Neural cell (in vitro differentiated cells): Measurements from ENCODE around the gene ESYT3. TPM values are rescaled to one million over a fixed set of nuclear protein-coding genes. Genes with fewer than 3 reads are reported as not detected.

Experiments
- H2AFZ ChIP-seq: fragments of 200-600, 300-800 bp; sonication (generic), shearing (Covaris generic); 2 replicates; pipeline ENCODE4 v1.6.0; 2014; ENCODE audit warnings: low read depth, mild to moderate bottlenecking, antibody characterized with exemption, low read length, moderate library complexity
- H3F3A ChIP-seq: fragments of 200-600 bp; shearing (Covaris generic); 2 replicates; pipeline ENCODE4 v1.6.1; 2016; ENCODE audit warnings: mild to moderate bottlenecking, moderate library complexity, mixed read lengths, antibody characterized with exemption, low read length; ENCODE audit not compliant: insufficient read depth, poor library complexity, severe bottlenecking
- H3K27ac ChIP-seq: fragments of 200-600, 300-800 bp; sonication (generic), shearing (Covaris generic); 2 replicates; pipeline ENCODE4 v1.5.1; 2014; ENCODE audit warnings: mild to moderate bottlenecking, low read length, moderate library complexity
- H3K27me3 ChIP-seq: fragments of 300-800, 200-600 bp; sonication (generic), shearing (Covaris generic); 2 replicates; pipeline ENCODE4 v1.6.0; 2014; ENCODE audit warnings: mild to moderate bottlenecking, low read depth, low read length, moderate library complexity; ENCODE audit not compliant: insufficient read depth
- H3K36me3 ChIP-seq: fragments of 300-800, 200-600 bp; sonication (generic), shearing (Covaris generic); 2 replicates; pipeline ENCODE4 v1.5.1; 2014; ENCODE audit warnings: mild to moderate bottlenecking, antibody characterized with exemption, low read length, moderate library complexity; ENCODE audit not compliant: insufficient read depth
- H3K4me2 ChIP-seq: fragments of 300-800, 200-600 bp; sonication (generic), shearing (Covaris generic); 2 replicates; pipeline ENCODE4 v1.6.0; 2014; ENCODE audit warnings: mild to moderate bottlenecking, low read length
- H3K4me3 ChIP-seq: fragments of 300-800, 200-600 bp; sonication (generic), shearing (Covaris generic); 2 replicates; pipeline ENCODE4 v1.5.1; 2014; ENCODE audit warnings: mild to moderate bottlenecking, low read length, moderate library complexity
- H3K79me2 ChIP-seq: fragments of 200-600 bp; shearing (Covaris generic); replicated peaks from 2 replicates; pipeline ENCODE4 v1.6.0; 2014; ENCODE audit warnings: mild to moderate bottlenecking, low read length, moderate library complexity; ENCODE audit not compliant: insufficient read depth
- H3K9ac ChIP-seq: fragments of 300-800, 200-600 bp; sonication (generic), shearing (Covaris generic); 2 replicates; pipeline ENCODE4 v1.6.1; 2016; ENCODE audit warnings: mild to moderate bottlenecking, low read length, mixed read lengths
- H3K9me2 ChIP-seq: fragments of 200-600 bp; shearing (Covaris generic); 2 replicates; pipeline ENCODE4 v1.6.1; 2016; ENCODE audit warnings: mild to moderate bottlenecking, low read length, mixed read lengths; ENCODE audit not compliant: insufficient read depth
- H3K9me3 ChIP-seq: fragments of 200-600, 300-800 bp; sonication (generic), shearing (Covaris generic); 2 replicates; pipeline ENCODE4 v1.6.1; 2016; ENCODE audit warnings: mild to moderate bottlenecking, mixed run types, low read length, moderate library complexity, mixed read lengths
- H4K20me1 ChIP-seq: fragments of 200-600 bp; shearing (Covaris generic); 2 replicates; pipeline ENCODE4 v1.6.1; 2016; ENCODE audit warnings: mild to moderate bottlenecking, mixed run types; ENCODE audit not compliant: insufficient read depth
- EP300 ChIP-seq: fragments of 450-650 bp; conservative IDR thresholded peaks from 2 replicates; pipeline ENCODE4 v1.6.1; 2014; ENCODE audit warnings: antibody characterized with exemption, mild to moderate bottlenecking, moderate library complexity; ENCODE audit not compliant: poor library complexity, severe bottlenecking
- EZH2 ChIP-seq: fragments of 200-600, 300-800 bp; shearing (Covaris generic), sonication (generic); IDR thresholded peaks from 2 replicates; pipeline ENCODE4 v1.6.1; 2014; ENCODE audit warnings: antibody characterized with exemption, low read length, borderline replicate concordance, mild to moderate bottlenecking; ENCODE audit not compliant: insufficient read depth, poor library complexity, severe bottlenecking
- MXI1 ChIP-seq: fragments of 450-650 bp; conservative IDR thresholded peaks from 2 replicates; pipeline ENCODE4 v1.6.1; 2014; ENCODE audit warnings: antibody characterized with exemption, mild to moderate bottlenecking; ENCODE audit not compliant: poor library complexity, severe bottlenecking
- POLR2AphosphoS5 ChIP-seq: IDR thresholded peaks from 2 replicates; pipeline ENCODE4 v1.6.1; 2012
- RAD21 ChIP-seq: fragments of 450-650 bp; conservative IDR thresholded peaks from 2 replicates; pipeline ENCODE4 v1.6.1; 2014; ENCODE audit warnings: antibody characterized with exemption, mild to moderate bottlenecking, moderate library complexity
- SMC3 ChIP-seq: fragments of 450-650 bp; conservative IDR thresholded peaks from 2 replicates; pipeline ENCODE4 v1.6.1; 2014; ENCODE audit warnings: antibody characterized with exemption, mild to moderate bottlenecking, moderate library complexity; ENCODE audit not compliant: poor library complexity
- TAF1 ChIP-seq: IDR thresholded peaks from 2 replicates; pipeline ENCODE4 v1.6.1; 2012; ENCODE audit warnings: low read depth
- polyA plus RNA-seq: library from polyadenylated mRNA; depleted of rRNA; stranded (reverse); fragments of >200 nt; gene quantifications from 2 replicates; pipeline ENCODE4 v1.2.3, GENCODE V29; 2014
- TF ChIP-seq, protein P1 (sequence below): IDR thresholded peaks from 2 replicates; pipeline ENCODE4 v1.6.1; 2012; ENCODE audit warnings: borderline replicate concordance
- TF ChIP-seq, protein P2 (sequence below): fragments of 450-650 bp; IDR thresholded peaks from 2 replicates; pipeline ENCODE4 v1.5.1; 2014; ENCODE audit warnings: antibody characterized with exemption, mild to moderate bottlenecking, moderate library complexity; ENCODE audit not compliant: poor library complexity, severe bottlenecking

Gene ESYT3
- polyA plus RNA-seq, 1 donor from 2014 or later: 0.33 TPM

DNA sequence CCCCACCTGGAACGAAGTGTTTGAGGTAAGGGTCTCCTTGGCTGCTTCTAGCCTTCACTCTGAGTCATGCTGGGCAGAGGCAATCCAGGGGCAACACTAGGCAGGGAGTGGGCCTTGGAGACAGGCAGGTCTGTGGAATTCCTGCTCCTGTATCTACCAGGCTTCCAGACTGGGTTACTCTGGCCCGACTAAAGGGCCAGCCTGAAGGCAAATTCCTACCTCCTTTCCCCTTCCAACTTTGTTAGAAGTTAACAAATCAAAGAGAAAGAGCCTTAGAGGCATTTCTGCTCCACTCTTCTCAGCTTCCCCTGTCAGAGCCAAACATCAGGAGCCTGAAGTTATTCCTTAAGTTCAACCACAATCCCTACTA lies 30.1 kb downstream of the ESYT3 start:
- Histone ChIP-seq H2AFZ (no peak overlapping the region), H3K9ac (no peak overlapping the region), H3K36me3 (no peaks in the 10 kb centered on the region), H3F3A (no peaks in the 10 kb centered on the region), H3K4me3 (no peak overlapping the region), H3K79me2 (no peaks in the 10 kb centered on the region), H3K9me3 (no peaks in the 10 kb centered on the region), H3K27ac (no peak overlapping the region), H3K4me2 (no peak overlapping the region), H3K9me2 (no peaks in the 10 kb centered on the region), H4K20me1 (no peaks in the 10 kb centered on the region), H3K27me3 (no peaks in the 10 kb centered on the region)
- no peak for TF ChIP-seq EP300
- TF ChIP-seq EZH2: no peak
- TF ChIP-seq, protein P1, sequence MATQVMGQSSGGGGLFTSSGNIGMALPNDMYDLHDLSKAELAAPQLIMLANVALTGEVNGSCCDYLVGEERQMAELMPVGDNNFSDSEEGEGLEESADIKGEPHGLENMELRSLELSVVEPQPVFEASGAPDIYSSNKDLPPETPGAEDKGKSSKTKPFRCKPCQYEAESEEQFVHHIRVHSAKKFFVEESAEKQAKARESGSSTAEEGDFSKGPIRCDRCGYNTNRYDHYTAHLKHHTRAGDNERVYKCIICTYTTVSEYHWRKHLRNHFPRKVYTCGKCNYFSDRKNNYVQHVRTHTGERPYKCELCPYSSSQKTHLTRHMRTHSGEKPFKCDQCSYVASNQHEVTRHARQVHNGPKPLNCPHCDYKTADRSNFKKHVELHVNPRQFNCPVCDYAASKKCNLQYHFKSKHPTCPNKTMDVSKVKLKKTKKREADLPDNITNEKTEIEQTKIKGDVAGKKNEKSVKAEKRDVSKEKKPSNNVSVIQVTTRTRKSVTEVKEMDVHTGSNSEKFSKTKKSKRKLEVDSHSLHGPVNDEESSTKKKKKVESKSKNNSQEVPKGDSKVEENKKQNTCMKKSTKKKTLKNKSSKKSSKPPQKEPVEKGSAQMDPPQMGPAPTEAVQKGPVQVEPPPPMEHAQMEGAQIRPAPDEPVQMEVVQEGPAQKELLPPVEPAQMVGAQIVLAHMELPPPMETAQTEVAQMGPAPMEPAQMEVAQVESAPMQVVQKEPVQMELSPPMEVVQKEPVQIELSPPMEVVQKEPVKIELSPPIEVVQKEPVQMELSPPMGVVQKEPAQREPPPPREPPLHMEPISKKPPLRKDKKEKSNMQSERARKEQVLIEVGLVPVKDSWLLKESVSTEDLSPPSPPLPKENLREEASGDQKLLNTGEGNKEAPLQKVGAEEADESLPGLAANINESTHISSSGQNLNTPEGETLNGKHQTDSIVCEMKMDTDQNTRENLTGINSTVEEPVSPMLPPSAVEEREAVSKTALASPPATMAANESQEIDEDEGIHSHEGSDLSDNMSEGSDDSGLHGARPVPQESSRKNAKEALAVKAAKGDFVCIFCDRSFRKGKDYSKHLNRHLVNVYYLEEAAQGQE: no peak
- no peak for TF ChIP-seq SMC3
- TF ChIP-seq, protein P2, sequence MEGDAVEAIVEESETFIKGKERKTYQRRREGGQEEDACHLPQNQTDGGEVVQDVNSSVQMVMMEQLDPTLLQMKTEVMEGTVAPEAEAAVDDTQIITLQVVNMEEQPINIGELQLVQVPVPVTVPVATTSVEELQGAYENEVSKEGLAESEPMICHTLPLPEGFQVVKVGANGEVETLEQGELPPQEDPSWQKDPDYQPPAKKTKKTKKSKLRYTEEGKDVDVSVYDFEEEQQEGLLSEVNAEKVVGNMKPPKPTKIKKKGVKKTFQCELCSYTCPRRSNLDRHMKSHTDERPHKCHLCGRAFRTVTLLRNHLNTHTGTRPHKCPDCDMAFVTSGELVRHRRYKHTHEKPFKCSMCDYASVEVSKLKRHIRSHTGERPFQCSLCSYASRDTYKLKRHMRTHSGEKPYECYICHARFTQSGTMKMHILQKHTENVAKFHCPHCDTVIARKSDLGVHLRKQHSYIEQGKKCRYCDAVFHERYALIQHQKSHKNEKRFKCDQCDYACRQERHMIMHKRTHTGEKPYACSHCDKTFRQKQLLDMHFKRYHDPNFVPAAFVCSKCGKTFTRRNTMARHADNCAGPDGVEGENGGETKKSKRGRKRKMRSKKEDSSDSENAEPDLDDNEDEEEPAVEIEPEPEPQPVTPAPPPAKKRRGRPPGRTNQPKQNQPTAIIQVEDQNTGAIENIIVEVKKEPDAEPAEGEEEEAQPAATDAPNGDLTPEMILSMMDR: no peak
- no peak for TF ChIP-seq MXI1
- no peak for TF ChIP-seq TAF1
- no peak for TF ChIP-seq POLR2AphosphoS5

DNA sequence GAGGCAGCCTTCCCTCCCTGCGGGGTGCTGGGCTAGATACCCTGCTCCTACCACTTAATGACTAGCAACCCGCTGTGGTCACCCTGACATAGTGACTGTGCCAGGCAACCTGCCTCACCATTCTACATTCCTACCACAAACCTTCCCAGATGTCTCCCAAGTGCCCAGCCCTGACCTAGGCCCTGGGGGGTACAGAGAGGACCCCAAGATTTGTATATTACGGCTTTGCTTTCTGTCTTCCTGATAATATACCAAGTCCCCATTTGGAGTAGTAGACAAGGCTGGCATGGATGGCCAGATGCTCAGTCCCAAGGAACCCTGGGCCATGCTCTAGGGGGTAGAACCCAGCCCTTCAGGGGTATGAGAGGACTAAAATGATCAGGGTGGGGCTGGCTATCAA lies 31.0 kb downstream of the ESYT3 start:
- Histone ChIP-seq H3K36me3 (no peaks in the 10 kb centered on the region), H3K4me3 (no peak overlapping the region), H3K27ac (no peak overlapping the region), H3K79me2 (no peaks in the 10 kb centered on the region), H3K9me2 (no peaks in the 10 kb centered on the region), H4K20me1 (no peaks in the 10 kb centered on the region), H2AFZ (no peak overlapping the region), H3K27me3 (no peaks in the 10 kb centered on the region), H3F3A (no peaks in the 10 kb centered on the region), H3K9me3 (no peaks in the 10 kb centered on the region), H3K9ac (no peak overlapping the region), H3K4me2 (no peak overlapping the region)
- TF ChIP-seq POLR2AphosphoS5: no peak
- TF ChIP-seq EZH2: no peak
- no peak for TF ChIP-seq EP300
- no peak for TF ChIP-seq SMC3
- no peak for TF ChIP-seq MXI1
- TF ChIP-seq, protein P1: no peak
- no peak for TF ChIP-seq RAD21
